GM13976 (cell line): ENCODE results near the gene JAK2.
"Not testable (repeated sequence)": the region's sequence is repeated elsewhere in the genome, so short reads cannot be mapped to it uniquely, and the experiment has no call there.

Source experiments
- DNase-seq: peaks from one replicate; pipeline ENCODE4 v3.0.0; 2012; ENCODE audit warnings: low spot score
- CTCF ChIP-seq: IDR thresholded peaks from 2 replicates; pipeline ENCODE4 v1.5.1; 2012; ENCODE audit warnings: borderline replicate concordance, mild to moderate bottlenecking; ENCODE audit not compliant: insufficient read depth; ENCODE audit errors: extremely low read depth, missing control alignments, control extremely low read depth
- in situ Hi-C: fragments of 300-500 bp; cut with MboI; formaldehyde crosslinking; loops from one replicate; pipeline ENCODE4 v1.12.0; 2022; ENCODE audit warnings: low sequenced_read_pairs, mixed read lengths, inconsistent platforms; ENCODE audit not compliant: unreplicated experiment

JAK2 gene

GRCh38 chr9:5099466-5099865 is 114.4 kb downstream of the JAK2 start:
- in situ Hi-C loops: no loop called here
- no peak for DNase-seq
- TF ChIP-seq CTCF: no peak

- DNase-seq, in situ Hi-C loops: not testable (repeated sequence)
Observed at GRCh38 chr9:5101127-5101526, 116.1 kb downstream of the JAK2 start.

GRCh38 chr9:5106517-5106916 is 121.4 kb downstream of the JAK2 start:
- DNase-seq, in situ Hi-C loops: not testable (repeated sequence)

GRCh38 chr9:5110867-5111681 is 126.0 kb downstream of the JAK2 start:
- DNase-seq: no peak
- TF ChIP-seq CTCF: no peak

GRCh38 chr9:5111696-5112095 is 126.6 kb downstream of the JAK2 start:
- TF ChIP-seq CTCF: no peak
- DNase-seq: peak; percentile 17
- in situ Hi-C loops: no loop called here

More at GRCh38 chr9:5110867-5111681, 126.0 kb downstream of the JAK2 start:
- in situ Hi-C loops: no loop called here

- in situ Hi-C loops: no loop called here
- TF ChIP-seq CTCF: no peak
- peak; percentile 21 for DNase-seq
Observed at GRCh38 chr9:5112109-5112592, 127.1 kb downstream of the JAK2 start.

- DNase-seq: peak; percentile 17
- in situ Hi-C loops: no loop called here
- TF ChIP-seq CTCF: no peak
Observed at GRCh38 chr9:5112646-5113045, 127.6 kb downstream of the JAK2 start.

- no peak for TF ChIP-seq CTCF
- DNase-seq: peak; percentile 21
- in situ Hi-C loops: no loop called here
Observed at GRCh38 chr9:5113523-5113922, 128.5 kb downstream of the JAK2 start.
